Activated effector memory CD4-positive, alpha-beta T cell treated with anti-CD3 and anti-CD28 coated beads, Interleukin-2, amount 50 U/mL, for 16 hours (primary cell): ENCODE data around the gene OIP5.
A peak's percentile ranks its signal among the peaks of the same experiment; 100 is the strongest.
"Not testable (repeated sequence)": the region's sequence is repeated elsewhere in the genome, so short reads cannot be mapped to it uniquely, and the experiment has no call there.

Experiments used
- DNase-seq: peaks from one replicate; pipeline ENCODE4 v3.0.0-alpha.2; 2020

The OIP5 gene

DNA sequence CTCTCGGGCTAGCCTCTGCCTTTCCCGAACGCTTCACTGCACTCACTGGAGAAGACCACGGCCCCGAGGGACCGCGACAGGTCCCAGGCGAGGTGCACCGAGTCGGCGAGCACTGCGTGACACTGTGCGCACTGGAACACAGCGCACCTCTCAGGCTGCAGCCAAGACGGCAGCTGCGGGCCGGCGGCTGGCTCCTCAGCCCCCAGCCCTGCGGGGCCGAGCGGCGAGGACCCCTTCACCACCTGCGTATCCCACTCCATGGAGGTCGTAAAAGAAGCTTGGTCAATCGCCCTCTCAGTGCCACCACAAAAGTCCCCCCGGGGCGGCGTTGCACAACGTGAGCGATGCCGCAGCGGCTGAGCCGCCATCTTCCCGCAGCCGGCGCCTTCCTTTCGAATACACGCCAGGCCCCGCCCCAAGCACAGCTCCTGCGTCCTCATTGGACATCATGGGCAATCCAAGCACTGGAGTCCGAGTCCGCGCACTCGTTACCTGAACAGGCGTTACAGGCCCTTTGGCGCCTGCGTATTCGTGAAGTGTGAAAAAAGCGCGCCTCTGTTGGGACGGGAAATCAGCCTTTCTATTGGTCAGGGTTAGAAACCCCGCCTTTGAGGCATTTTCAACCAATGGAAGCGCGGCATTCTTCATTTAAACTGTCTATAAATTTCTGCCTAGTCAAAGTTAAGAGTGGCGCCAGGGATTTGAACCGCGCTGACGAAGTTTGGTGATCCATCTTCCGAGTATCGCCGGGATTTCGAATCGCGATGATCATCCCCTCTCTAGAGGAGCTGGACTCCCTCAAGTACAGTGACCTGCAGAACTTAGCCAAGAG lies at the start of gene OIP5, which contains the start of gene NUSAP1:
TSS of gene OIP5 (minus strand) at position 398 of the 832 bp plus-strand sequence. CDS start at position 368, 30 bp downstream.
TSS of gene NUSAP1 (plus strand) at position 688 of the 832 bp plus-strand sequence. CDS start at position 765, 77 bp downstream.
- DNase-seq: peak; percentile 99

DNA sequence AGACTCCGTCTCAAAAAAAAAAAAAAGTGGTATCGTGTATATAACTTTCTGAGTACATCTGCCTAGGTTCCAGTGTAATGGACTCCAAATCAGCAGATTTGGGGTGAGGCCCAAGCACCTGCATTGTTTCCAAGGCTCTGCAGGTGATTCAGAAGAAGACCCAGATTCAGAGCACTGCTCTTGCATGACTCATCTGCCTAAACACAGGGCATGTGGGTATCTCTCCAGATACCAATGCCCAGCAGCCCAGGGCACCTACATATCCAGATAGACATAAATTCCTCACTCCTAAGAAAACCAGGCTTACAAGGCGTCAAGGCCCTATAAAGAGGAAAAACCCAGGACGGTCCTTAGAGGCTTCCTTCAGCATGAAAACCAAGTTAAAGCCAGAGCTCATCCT lies 45.6 kb upstream of the OIP5 start:
- DNase-seq: no peak

DNA sequence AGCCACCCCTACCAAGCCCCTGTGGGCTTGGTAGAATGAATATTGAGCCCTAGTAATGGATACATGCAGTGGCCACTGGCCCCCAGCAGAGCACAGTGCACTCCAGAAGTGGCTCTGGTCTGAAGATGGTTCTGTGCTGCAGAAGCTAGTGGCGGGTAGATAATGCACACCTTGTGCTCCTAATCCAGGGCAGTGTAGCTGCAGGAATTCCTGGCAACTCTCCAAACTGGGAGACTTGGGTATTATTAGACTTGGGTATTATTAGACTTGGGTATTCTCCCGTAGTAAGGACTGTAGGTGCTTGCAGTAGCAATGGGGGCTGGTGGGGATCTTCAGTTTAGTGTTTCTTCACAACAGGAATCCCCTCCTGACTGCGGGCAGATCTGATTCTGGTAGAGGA lies 35.0 kb upstream of the OIP5 start:
- no peak for DNase-seq

GRCh38 chr15:41354371-41354770 lies 22.0 kb upstream of the OIP5 start:
- no peak for DNase-seq

- DNase-seq: no peak
Measured at GRCh38 chr15:41350057-41350717, 17.8 kb upstream of the OIP5 start.

- no peak for DNase-seq
Measured at GRCh38 chr15:41347236-41347635, 14.8 kb upstream of the OIP5 start.

GRCh38 chr15:41341519-41341918 lies 9.1 kb upstream of the OIP5 start:
- DNase-seq: no peak

GRCh38 chr15:41340189-41340695 lies 7.9 kb upstream of the OIP5 start:
- no peak for DNase-seq

DNA sequence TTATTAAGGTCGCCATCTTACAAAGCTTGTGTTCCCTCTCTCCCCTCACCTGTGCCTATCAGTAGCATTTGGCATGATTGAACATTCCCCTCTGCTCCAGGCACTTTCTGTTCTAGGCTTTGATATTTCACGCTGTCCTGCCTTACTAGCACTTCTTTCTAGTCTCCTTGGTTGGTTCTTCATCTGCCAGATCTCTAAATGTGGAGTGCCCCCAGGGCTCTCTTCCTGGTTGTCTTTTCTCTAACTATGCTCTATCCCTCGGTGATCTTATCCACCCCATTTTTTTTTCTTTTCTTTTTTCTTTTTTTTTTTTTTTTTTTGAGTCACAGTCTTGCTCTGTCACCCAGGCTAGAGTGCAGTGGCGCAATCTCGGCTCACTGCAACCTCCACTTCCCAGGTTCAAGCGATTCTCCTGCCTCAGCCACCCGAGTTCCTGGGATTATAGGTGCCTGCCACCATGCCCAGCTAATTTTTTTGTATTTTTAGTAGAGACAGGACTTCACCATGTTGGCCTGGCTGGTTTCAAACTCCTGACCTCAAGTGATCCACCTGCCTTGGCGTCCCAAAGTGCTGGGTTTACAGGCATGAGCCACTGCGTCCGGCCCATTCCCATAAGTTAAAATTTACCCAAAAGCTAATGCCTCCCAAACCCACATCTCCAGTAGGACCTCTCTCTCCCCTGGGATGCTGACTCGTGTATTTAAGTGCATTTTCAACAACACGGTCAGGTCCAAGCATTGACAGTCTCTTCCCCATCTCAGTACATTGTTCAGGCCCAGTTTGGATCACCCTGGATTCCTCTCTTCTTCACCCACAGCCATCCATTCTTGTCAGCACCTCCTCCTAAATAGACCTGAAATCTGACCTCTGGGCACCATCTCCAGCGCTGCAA lies 5.5 kb upstream of the OIP5 start:
- DNase-seq: no peak

- no peak for DNase-seq
Measured at GRCh38 chr15:41337047-41337446, 4.7 kb upstream of the OIP5 start.

- no peak for DNase-seq
Measured at GRCh38 chr15:41336549-41336948, 4.2 kb upstream of the OIP5 start.

DNA sequence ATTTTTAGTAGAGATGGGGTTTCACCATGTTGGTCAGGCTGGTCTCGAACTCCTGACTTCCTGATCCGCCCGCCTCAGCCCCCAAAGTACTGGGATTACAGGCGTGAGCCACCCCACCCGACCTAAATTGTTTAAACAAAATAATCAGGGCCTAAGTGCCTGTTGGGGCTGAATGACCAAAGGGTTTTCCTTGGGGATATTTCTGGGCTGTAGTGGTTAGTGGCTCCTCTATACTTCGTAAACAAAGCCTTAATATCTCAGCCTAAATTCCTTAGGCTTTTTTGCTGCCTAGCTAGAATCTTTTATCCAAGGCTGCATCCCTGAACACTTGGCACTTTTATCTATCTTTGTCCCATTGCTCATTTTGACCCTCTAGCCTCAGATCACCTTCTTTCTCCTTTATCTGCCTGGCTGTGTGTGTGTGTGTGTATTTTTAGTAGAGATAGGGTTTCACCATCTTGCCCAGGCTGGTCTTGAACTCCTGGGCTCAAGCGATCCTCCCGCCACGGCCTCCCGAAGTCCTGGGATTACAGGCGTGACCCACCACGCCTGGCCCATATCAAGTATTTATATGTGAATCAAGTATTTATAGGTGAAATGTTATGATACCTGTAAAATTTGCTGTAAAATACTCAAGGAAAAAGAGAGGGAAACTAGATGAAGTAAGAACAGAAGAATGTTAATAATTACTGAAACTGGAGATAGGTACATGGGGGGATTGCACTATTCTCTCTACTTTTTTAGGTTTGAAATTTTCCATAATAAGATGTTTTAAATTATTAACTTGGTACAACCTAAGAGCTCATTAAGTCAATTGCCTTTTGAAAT lies 2.1 kb upstream of the OIP5 start:
- DNase-seq: no peak

GRCh38 chr15:41333026-41333562 lies 703 bp upstream of the OIP5 start:
- DNase-seq: no peak

DNA sequence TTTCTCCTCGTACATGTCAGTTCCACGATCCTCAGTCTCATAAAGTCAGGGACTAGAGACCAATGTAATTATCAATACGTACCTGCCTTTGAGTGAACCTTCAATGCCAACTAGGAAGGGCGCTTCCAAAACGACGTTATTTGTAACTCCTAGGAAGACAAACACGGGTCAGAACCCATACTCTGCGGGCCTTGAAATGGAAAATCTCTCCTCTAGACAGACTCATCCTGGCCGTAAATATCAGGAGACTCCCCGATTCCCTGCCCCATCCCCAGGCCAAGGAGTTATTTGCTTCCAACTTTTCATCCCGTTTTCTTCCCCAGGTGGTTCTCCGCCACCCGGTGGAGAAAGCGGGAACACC lies 578 bp downstream of the OIP5 start:
- no peak for DNase-seq

- no peak for DNase-seq
Measured at GRCh38 chr15:41331281-41331680, 1.1 kb downstream of the OIP5 start.

DNA sequence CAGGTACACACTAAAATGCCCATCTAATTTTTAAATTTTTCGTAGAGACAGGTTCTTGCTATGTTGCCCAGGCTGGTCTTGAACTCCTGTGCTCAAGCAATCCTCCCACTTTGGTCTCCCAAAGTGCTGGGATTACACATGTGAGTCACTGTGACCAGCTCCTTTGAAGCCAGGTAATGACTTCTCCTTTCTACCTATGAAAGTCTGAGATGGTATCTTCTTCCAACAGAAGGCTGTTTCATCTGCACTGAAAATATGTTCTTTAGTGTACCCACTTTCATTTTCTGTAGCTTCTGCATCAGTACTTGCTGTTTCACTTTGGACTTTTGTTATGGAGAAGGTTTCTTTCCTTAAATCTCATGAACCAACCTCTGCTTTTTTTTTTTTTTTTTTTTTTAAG lies 8.8 kb downstream of the OIP5 start:
- no peak for DNase-seq

GRCh38 chr15:41320805-41321330 lies 11.5 kb downstream of the OIP5 start:
- not testable (repeated sequence) for DNase-seq

GRCh38 chr15:41309226-41309905 lies 23.0 kb downstream of the OIP5 start:
- no peak for DNase-seq

GRCh38 chr15:41307679-41308078 lies 24.7 kb downstream of the OIP5 start:
- no peak for DNase-seq

DNA sequence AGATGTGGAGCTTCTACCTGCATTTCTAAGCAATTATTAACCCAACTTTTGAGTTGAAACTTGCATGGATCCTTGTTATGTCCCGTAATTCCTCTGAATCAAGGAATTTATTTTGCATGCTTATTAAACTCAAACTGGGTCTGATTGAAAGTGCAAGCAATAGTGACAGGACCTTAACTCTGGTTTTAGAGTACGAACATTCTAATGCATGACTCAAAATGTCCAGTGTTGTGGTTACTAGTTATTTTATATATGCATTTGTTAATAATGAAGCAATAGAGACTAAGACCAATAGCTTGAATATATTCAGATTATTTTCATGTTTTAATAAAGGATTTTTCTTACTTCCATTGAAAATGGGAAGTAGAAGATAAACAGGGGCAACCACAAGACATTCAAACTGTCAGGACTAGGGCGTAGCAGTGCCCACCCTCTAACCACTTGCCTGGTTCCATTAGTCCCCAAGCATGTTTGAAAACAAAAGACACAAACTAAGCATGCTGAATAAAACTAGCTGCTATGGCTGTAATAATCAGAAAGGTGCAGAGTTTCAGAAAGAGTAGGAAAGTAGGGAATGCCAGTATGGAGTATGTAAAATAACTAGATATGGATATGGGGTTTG lies 28.1 kb downstream of the OIP5 start:
- no peak for DNase-seq

- no peak for DNase-seq
Measured at GRCh38 chr15:41301587-41301986, 30.8 kb downstream of the OIP5 start.
